Spleen (tissue), 7 donors: ENCODE results near the gene EZH1.

Experiments
- POLR2A ChIP-seq, 3 donors: fragments of 450-650 bp; IDR thresholded peaks; one replicate each; pipeline ENCODE4 v1.5.1; 2017; ENCODE audit warnings: antibody characterized with exemption in 3 of 3, mild to moderate bottlenecking in 1 of 3
- TF ChIP-seq, protein P1 (sequence below), 11 experiments: fragments of 200-600 bp in 7 of 11; fragments of 450-650 bp in 4 of 11; sonication (generic) in 4 of 11; IDR thresholded peaks in 8 of 11; conservative IDR thresholded peaks in 3 of 11; 1 replicate in 7 of 11; 2 replicates in 4 of 11; pipeline versions ENCODE4 v1.4.0 to v1.8.0; 2016 to 2021; ENCODE audit warnings: antibody characterized with exemption in 11 of 11, inconsistent platforms in 4 of 11, mild to moderate bottlenecking in 1 of 11
- donor health status: DM: no; HTN: no; CAD: no; lungs with moderate emphysema.
- donor health status: DM: no; HTN: no; CAD: no.
- donor health status: DM: no; HTN: no; CAD: no.

- TF ChIP-seq, protein P1, sequence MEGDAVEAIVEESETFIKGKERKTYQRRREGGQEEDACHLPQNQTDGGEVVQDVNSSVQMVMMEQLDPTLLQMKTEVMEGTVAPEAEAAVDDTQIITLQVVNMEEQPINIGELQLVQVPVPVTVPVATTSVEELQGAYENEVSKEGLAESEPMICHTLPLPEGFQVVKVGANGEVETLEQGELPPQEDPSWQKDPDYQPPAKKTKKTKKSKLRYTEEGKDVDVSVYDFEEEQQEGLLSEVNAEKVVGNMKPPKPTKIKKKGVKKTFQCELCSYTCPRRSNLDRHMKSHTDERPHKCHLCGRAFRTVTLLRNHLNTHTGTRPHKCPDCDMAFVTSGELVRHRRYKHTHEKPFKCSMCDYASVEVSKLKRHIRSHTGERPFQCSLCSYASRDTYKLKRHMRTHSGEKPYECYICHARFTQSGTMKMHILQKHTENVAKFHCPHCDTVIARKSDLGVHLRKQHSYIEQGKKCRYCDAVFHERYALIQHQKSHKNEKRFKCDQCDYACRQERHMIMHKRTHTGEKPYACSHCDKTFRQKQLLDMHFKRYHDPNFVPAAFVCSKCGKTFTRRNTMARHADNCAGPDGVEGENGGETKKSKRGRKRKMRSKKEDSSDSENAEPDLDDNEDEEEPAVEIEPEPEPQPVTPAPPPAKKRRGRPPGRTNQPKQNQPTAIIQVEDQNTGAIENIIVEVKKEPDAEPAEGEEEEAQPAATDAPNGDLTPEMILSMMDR (IDR thresholded peaks at IDR 0.05 in 8 of 11, conservative IDR thresholded peaks at IDR 0.05 in 3 of 11), result no peak
- no peak for TF ChIP-seq POLR2A (IDR thresholded peaks at IDR 0.05)
Observed at GRCh38 chr17:42784811-42785592, 40.2 kb upstream of the EZH1 start.
